ENCODE results near the gene NFE2L2.

DNA sequence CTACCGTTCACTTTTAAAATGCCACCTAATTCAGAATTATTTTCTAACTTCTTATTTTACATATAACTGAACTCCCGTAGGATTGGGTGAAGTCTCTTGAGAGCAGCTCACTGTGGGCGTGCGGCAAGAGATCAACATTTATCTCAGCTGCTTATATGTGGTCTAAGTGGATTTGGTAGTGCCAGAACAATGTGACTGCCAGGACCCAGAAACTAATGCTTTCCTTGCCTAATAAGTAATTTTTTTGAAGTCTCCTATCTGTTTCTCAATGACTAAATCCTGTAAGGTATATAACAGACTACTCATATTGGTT lies 11.2 kb upstream of the NFE2L2 start:
- TF ChIP-seq, protein P1, sequence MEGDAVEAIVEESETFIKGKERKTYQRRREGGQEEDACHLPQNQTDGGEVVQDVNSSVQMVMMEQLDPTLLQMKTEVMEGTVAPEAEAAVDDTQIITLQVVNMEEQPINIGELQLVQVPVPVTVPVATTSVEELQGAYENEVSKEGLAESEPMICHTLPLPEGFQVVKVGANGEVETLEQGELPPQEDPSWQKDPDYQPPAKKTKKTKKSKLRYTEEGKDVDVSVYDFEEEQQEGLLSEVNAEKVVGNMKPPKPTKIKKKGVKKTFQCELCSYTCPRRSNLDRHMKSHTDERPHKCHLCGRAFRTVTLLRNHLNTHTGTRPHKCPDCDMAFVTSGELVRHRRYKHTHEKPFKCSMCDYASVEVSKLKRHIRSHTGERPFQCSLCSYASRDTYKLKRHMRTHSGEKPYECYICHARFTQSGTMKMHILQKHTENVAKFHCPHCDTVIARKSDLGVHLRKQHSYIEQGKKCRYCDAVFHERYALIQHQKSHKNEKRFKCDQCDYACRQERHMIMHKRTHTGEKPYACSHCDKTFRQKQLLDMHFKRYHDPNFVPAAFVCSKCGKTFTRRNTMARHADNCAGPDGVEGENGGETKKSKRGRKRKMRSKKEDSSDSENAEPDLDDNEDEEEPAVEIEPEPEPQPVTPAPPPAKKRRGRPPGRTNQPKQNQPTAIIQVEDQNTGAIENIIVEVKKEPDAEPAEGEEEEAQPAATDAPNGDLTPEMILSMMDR (conservative IDR thresholded peaks at IDR 0.05; ENCODE audit: low read depth, low read length): no peak
- no peak for TF ChIP-seq EZH2phosphoT487 (IDR thresholded peaks at IDR 0.05; ENCODE audit: borderline replicate concordance, low read length)

Measured in PC-3 (cell line).